HAP-1 (cell line): ENCODE measurements around the gene HLA-DOB.

Source experiments
- DNase-seq, 2 experiments: peaks; one replicate each; pipeline ENCODE4 v3.0.0-alpha.2; 2016 to 2020; ENCODE audit warnings: low spot score in 2 of 2
- H3K27me3 ChIP-seq: fragments of 250-450 bp; sonication (Bioruptor Pico); 2 replicates; pipeline ENCODE4 v1.5.1; 2020; ENCODE audit warnings: low read depth, mild to moderate bottlenecking, moderate library complexity
- H3K36me3 ChIP-seq: fragments of 250-450 bp; sonication (Bioruptor Pico); replicated peaks from 2 replicates; pipeline ENCODE4 v1.5.1; 2020; ENCODE audit warnings: mild to moderate bottlenecking
- H3K4me1 ChIP-seq: fragments of 250-450 bp; sonication (Bioruptor Pico); 2 replicates; pipeline ENCODE4 v1.5.1; 2020; ENCODE audit warnings: mild to moderate bottlenecking
- H3K4me3 ChIP-seq: fragments of 250-450 bp; sonication (Bioruptor Pico); 2 replicates; pipeline ENCODE4 v1.5.1; 2020; ENCODE audit warnings: mild to moderate bottlenecking, moderate library complexity
- H3K9me3 ChIP-seq: fragments of 250-450 bp; sonication (Bioruptor Pico); 2 replicates; pipeline ENCODE4 v1.5.1; 2020; ENCODE audit warnings: mild to moderate bottlenecking, moderate library complexity
- in situ Hi-C: fragments of 300-500 bp; cut with MboI; formaldehyde crosslinking; loops from 3 replicates; pipeline ENCODE4 v1.14.3; 2020; ENCODE audit warnings: low sequenced_read_pairs, inconsistent platforms, mixed read lengths

HLA-DOB gene

GRCh38 chr6:32851025-32851424, 34.2 kb upstream of the HLA-DOB start:
- Histone ChIP-seq H3K27me3 (no peaks in the 10 kb centered on the region), H3K9me3 (no peaks in the 10 kb centered on the region), H3K4me1 (peaks cover 6% of the 10 kb centered on the region), H3K4me3 (no peak overlapping the region), H3K36me3 (peaks cover 6% of the 10 kb centered on the region)
- in situ Hi-C loops: no loop called here
- DNase-seq: no peak

- H3K4me3 ChIP-seq: no peak overlapping the region
- in situ Hi-C loops: no loop called here
- H3K4me1 ChIP-seq: peaks cover 9% of the 10 kb centered on the region
- H3K36me3 ChIP-seq: peaks cover 6% of the 10 kb centered on the region
- H3K9me3 ChIP-seq: no peaks in the 10 kb centered on the region
- no peaks in the 10 kb centered on the region for H3K27me3 ChIP-seq
- DNase-seq: no peak
Observed at GRCh38 chr6:32849126-32849525, 32.3 kb upstream of the HLA-DOB start.

- no peak for DNase-seq
- Histone ChIP-seq H3K36me3 (peaks cover 6% of the 10 kb centered on the region), H3K27me3 (no peaks in the 10 kb centered on the region), H3K4me3 (no peak overlapping the region), H3K4me1 (peaks cover 13% of the 10 kb centered on the region), H3K9me3 (no peaks in the 10 kb centered on the region)
- in situ Hi-C loops: no loop called here
Observed at GRCh38 chr6:32847795-32848194, 31.0 kb upstream of the HLA-DOB start.

- no peaks in the 10 kb centered on the region for H3K9me3 ChIP-seq
- H3K27me3 ChIP-seq: no peaks in the 10 kb centered on the region
- peaks cover 6% of the 10 kb centered on the region; the same call in 1 of the 2 replicates for H3K4me1 ChIP-seq
- H3K4me3 ChIP-seq: no peak overlapping the region
- no peak for DNase-seq
- in situ Hi-C loops: no loop called here
- peaks cover 6% of the 10 kb centered on the region for H3K36me3 ChIP-seq
Observed at GRCh38 chr6:32847004-32847403, 30.2 kb upstream of the HLA-DOB start.

- no peaks in the 10 kb centered on the region for H3K27me3 ChIP-seq
- peaks cover 6% of the 10 kb centered on the region for H3K36me3 ChIP-seq
- no peak for DNase-seq
- in situ Hi-C loops: no loop called here
- H3K4me1 ChIP-seq: peaks cover 6% of the 10 kb centered on the region; the same call in 1 of the 2 replicates
- no peak overlapping the region for H3K4me3 ChIP-seq
- H3K9me3 ChIP-seq: no peaks in the 10 kb centered on the region
Observed at GRCh38 chr6:32845384-32845884, 28.6 kb upstream of the HLA-DOB start.

- in situ Hi-C loops: no loop called here
Observed at GRCh38 chr6:32844839-32845383, 28.1 kb upstream of the HLA-DOB start.

GRCh38 chr6:32843979-32844838, 27.4 kb upstream of the HLA-DOB start, which contains the start of gene PSMB8:
Gene PSMB8, minus strand, starts transcription at chr6:32844047. Its CDS starts 51 bp downstream, at chr6:32843996.
- H3K27me3 ChIP-seq: no peaks in the 10 kb centered on the region
- in situ Hi-C loops: no loop called here
- peak; percentile 88 to 95 for DNase-seq
- H3K36me3 ChIP-seq: no peaks in the 10 kb centered on the region; the same call in none of the 2 replicates
- H3K4me3 ChIP-seq: peak within 1 kb of the TSS; percentile 22
- H3K9me3 ChIP-seq: no peaks in the 10 kb centered on the region
- H3K4me1 ChIP-seq: peaks cover 6% of the 10 kb centered on the region; the same call in 1 of the 2 replicates

More at GRCh38 chr6:32844839-32845383, 28.1 kb upstream of the HLA-DOB start:
- Histone ChIP-seq H3K36me3 (peaks cover under 1% of the 10 kb centered on the region), H3K4me1 (peaks cover 6% of the 10 kb centered on the region; the same call in 1 of the 2 replicates), H3K4me3 (peak overlapping the region; percentile 22), H3K9me3 (no peaks in the 10 kb centered on the region), H3K27me3 (no peaks in the 10 kb centered on the region)
- no peak for DNase-seq

- DNase-seq: no peak
- Histone ChIP-seq H3K9me3 (no peaks in the 10 kb centered on the region), H3K4me1 (peaks cover 6% of the 10 kb centered on the region), H3K27me3 (no peaks in the 10 kb centered on the region), H3K4me3 (peak overlapping the region; percentile 22), H3K36me3 (no peaks in the 10 kb centered on the region; the same call in none of the 2 replicates)
- in situ Hi-C loops: no loop called here
Observed at GRCh38 chr6:32843331-32843978, 26.7 kb upstream of the HLA-DOB start.

GRCh38 chr6:32842690-32843089, 25.9 kb upstream of the HLA-DOB start:
- no peak for DNase-seq
- in situ Hi-C loops: no loop called here
- Histone ChIP-seq H3K27me3 (no peaks in the 10 kb centered on the region), H3K4me1 (peaks cover 7% of the 10 kb centered on the region), H3K4me3 (no peak overlapping the region), H3K9me3 (no peaks in the 10 kb centered on the region), H3K36me3 (no peaks in the 10 kb centered on the region; the same call in 1 of the 2 replicates)

- DNase-seq: no peak
- Histone ChIP-seq H3K9me3 (no peaks in the 10 kb centered on the region), H3K27me3 (no peaks in the 10 kb centered on the region), H3K4me3 (no peak overlapping the region), H3K4me1 (peaks cover 13% of the 10 kb centered on the region), H3K36me3 (no peaks in the 10 kb centered on the region; the same call in 1 of the 2 replicates)
- in situ Hi-C loops: no loop called here
Observed at GRCh38 chr6:32842021-32842650, 25.3 kb upstream of the HLA-DOB start.

- H3K4me3 ChIP-seq: no peak overlapping the region
- DNase-seq: no peak
- in situ Hi-C loops: no loop called here
- no peaks in the 10 kb centered on the region for H3K27me3 ChIP-seq
- H3K36me3 ChIP-seq: no peaks in the 10 kb centered on the region
- H3K9me3 ChIP-seq: no peaks in the 10 kb centered on the region
- H3K4me1 ChIP-seq: peaks cover 22% of the 10 kb centered on the region
Observed at GRCh38 chr6:32840604-32841246, 23.9 kb upstream of the HLA-DOB start.

GRCh38 chr6:32839356-32839755, 22.6 kb upstream of the HLA-DOB start:
- no peak for DNase-seq
- no peak overlapping the region for H3K4me3 ChIP-seq
- in situ Hi-C loops: no loop called here
- H3K27me3 ChIP-seq: no peaks in the 10 kb centered on the region
- H3K9me3 ChIP-seq: no peaks in the 10 kb centered on the region
- peaks cover 3% of the 10 kb centered on the region for H3K36me3 ChIP-seq
- peaks cover 21% of the 10 kb centered on the region for H3K4me1 ChIP-seq
